Keratinocyte (primary cell): Measurements from ENCODE around the gene CD109.

ENCODE experiments used
- EZH2 ChIP-seq: IDR thresholded peaks from one replicate; pipeline ENCODE4 v1.6.1; 2012; ENCODE audit warnings: inconsistent platforms, mild to moderate bottlenecking, low read length, moderate library complexity
- TF ChIP-seq, protein P1 (sequence below), 3 experiments: IDR thresholded peaks in 1 of 3; conservative IDR thresholded peaks in 1 of 3; optimal IDR thresholded peaks in 1 of 3; 2 replicates in 2 of 3; 3 replicates in 1 of 3; pipeline versions ENCODE3 to v1.5.1; 2011; ENCODE audit warnings: low read length in 3 of 3, mild to moderate bottlenecking in 3 of 3, moderate library complexity in 2 of 3, control low read depth in 1 of 3, inconsistent platforms in 1 of 3; ENCODE audit not compliant: insufficient read depth in 2 of 3; ENCODE audit errors: extremely low read depth in 1 of 3

GRCh38 chr6:73830119-73830518, 134.1 kb downstream of the CD109 start:
- TF ChIP-seq, protein P1, sequence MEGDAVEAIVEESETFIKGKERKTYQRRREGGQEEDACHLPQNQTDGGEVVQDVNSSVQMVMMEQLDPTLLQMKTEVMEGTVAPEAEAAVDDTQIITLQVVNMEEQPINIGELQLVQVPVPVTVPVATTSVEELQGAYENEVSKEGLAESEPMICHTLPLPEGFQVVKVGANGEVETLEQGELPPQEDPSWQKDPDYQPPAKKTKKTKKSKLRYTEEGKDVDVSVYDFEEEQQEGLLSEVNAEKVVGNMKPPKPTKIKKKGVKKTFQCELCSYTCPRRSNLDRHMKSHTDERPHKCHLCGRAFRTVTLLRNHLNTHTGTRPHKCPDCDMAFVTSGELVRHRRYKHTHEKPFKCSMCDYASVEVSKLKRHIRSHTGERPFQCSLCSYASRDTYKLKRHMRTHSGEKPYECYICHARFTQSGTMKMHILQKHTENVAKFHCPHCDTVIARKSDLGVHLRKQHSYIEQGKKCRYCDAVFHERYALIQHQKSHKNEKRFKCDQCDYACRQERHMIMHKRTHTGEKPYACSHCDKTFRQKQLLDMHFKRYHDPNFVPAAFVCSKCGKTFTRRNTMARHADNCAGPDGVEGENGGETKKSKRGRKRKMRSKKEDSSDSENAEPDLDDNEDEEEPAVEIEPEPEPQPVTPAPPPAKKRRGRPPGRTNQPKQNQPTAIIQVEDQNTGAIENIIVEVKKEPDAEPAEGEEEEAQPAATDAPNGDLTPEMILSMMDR (optimal IDR thresholded peaks at IDR 0.05 in 1 of 3, IDR thresholded peaks at IDR 0.05 in 1 of 3, conservative IDR thresholded peaks at IDR 0.05 in 1 of 3; ENCODE audit: extremely low read depth in 1 of 3, insufficient read depth in 2 of 3, low read length in 3 of 3), result no peak
- no peak for TF ChIP-seq EZH2
